ENCODE data around the gene FYN. TPM values are rescaled to one million over a fixed set of nuclear protein-coding genes. Genes with fewer than 3 reads are reported as not detected.

Gene FYN
- total and polyA plus RNA-seq, 4 donors = 11.2 to 28.3 (median 19.7) TPM

- H3K27me3 ChIP-seq (ENCODE audit: control insufficient read depth in 4 of 4, insufficient read depth in 4 of 4, low read length in 3 of 4) = no peaks in the 10 kb centered on the region
- no peak overlapping the region for H3K9ac ChIP-seq (ENCODE audit: low read depth in 1 of 2, low read length in 2 of 2)
- WGBS = 97% methylated on average over 1 of the region's 1 CpG
- H3K9me3 ChIP-seq (ENCODE audit: control insufficient read depth in 4 of 4, low read length in 3 of 4) = no peaks in the 10 kb centered on the region
- H3K4me3 ChIP-seq (ENCODE audit: low read depth in 1 of 3, low read length in 3 of 3) = no peak overlapping the region
- no peak for DNase-seq (ENCODE audit: low spot score)
- no peak for TF ChIP-seq ATF3 (IDR thresholded peaks at IDR 0.05)
- no peak for TF ChIP-seq HNF4G (IDR thresholded peaks at IDR 0.05)
- TF ChIP-seq FOXA2 (IDR thresholded peaks at IDR 0.05) = no peak
- TF ChIP-seq JUND (IDR thresholded peaks at IDR 0.05) = no peak
- no peak for TF ChIP-seq EGR1 (IDR thresholded peaks at IDR 0.05; ENCODE audit: low read depth in 2 of 2)
- TF ChIP-seq RAD21 (IDR thresholded peaks at IDR 0.05) = no peak
- TF ChIP-seq RXRA (IDR thresholded peaks at IDR 0.05) = no peak
- TF ChIP-seq FOXA1 (IDR thresholded peaks at IDR 0.05) = no peak
- TF ChIP-seq HNF4A (conservative IDR thresholded peaks at IDR 0.05) = no peak
- TF ChIP-seq YY1 (IDR thresholded peaks at IDR 0.05) = no peak
- no peak for TF ChIP-seq CTCF (IDR thresholded peaks at IDR 0.05; ENCODE audit: low read depth, low read length, missing input control)
- no peak for TF ChIP-seq ZBTB33 (IDR thresholded peaks at IDR 0.05)
- TF ChIP-seq GABPA (IDR thresholded peaks at IDR 0.05 in 1 of 2, conservative IDR thresholded peaks at IDR 0.05 in 1 of 2) = no peak
- TF ChIP-seq MAX (IDR thresholded peaks at IDR 0.05) = no peak
- TF ChIP-seq SP1 (IDR thresholded peaks at IDR 0.05) = no peak
- TF ChIP-seq NR2F2 (IDR thresholded peaks at IDR 0.05) = no peak
- no peak for TF ChIP-seq REST (IDR thresholded peaks at IDR 0.05)
- no peak for TF ChIP-seq TAF1 (conservative IDR thresholded peaks at IDR 0.05)
- H3K36me3 ChIP-seq (ENCODE audit: control insufficient read depth in 4 of 4, insufficient read depth in 3 of 4, low read depth in 1 of 4, low read length in 3 of 4) = peaks cover 3 to 32% (median 26%) of the 10 kb centered on the region in 4 donors
- peaks cover 7 to 29% (median 25%) of the 10 kb centered on the region in 4 donors for H3K4me1 ChIP-seq (ENCODE audit: control insufficient read depth in 4 of 4, insufficient read depth in 4 of 4, low read length in 3 of 4)
- H3K27ac ChIP-seq (ENCODE audit: low read depth in 1 of 2, low read length in 2 of 2) = no peak overlapping the region
Observed at GRCh38 chr6:111674883-111675282, 198.4 kb downstream of the FYN start.
